ENCODE measurements around the gene TRDMT1. TPM values are rescaled to one million over a fixed set of nuclear protein-coding genes. Genes with fewer than 3 reads are reported as not detected.

The TRDMT1 gene
- total RNA-seq, 5 donors from 2014 or later (not counting 1 experiment from before 2014, with no cell fraction given), result 14.1 to 22.6 (median 20.5) TPM

GRCh38 chr10:17101257-17101909 lies 100.1 kb downstream of the TRDMT1 start:
- ATAC-seq (replicated peaks in 1 of 4) (no peak), DNase-seq (no peak)
- ChIA-PET CTCF (interaction anchor here in 1 of 2 donors (0.6 kb wide), 1 partner anchor 1349 kb away, joined by 3 read pairs; no protein-coding TSS in a partner anchor), POLR2A (no interaction called here)
- no peaks in the 10 kb centered on the region for H3K4me1 ChIP-seq (ENCODE audit: control insufficient read depth in 1 of 2, extremely low read depth in 1 of 2, insufficient read depth in 2 of 2, low read length in 2 of 2)
- WGBS (ENCODE audit: insufficient coverage), result 100% methylated on average over 4 of the region's 7 CpGs
- H3K27me3 ChIP-seq (replicated peaks in 1 of 2; ENCODE audit: control insufficient read depth in 2 of 2, extremely low read depth in 1 of 2, insufficient read depth in 2 of 2, low read length in 1 of 2), result no peaks in the 10 kb centered on the region
- peaks cover 5 to 6% of the 10 kb centered on the region in 2 donors for H3K36me3 ChIP-seq (ENCODE audit: control insufficient read depth in 2 of 2, extremely low read depth in 1 of 2, insufficient read depth in 1 of 2, low read length in 1 of 2)
- H3K4me3 ChIP-seq (ENCODE audit: control insufficient read depth in 1 of 2, extremely low read depth in 1 of 2, low read length in 1 of 2), result no peak overlapping the region
- H3K4me1 Mint-ChIP-seq, result no peaks in the 10 kb centered on the region
- H3K27ac Mint-ChIP-seq, result peak overlapping the region in 1 of 2 donors; percentile 2
- H3K9me3 ChIP-seq, result no peaks in the 10 kb centered on the region
- no peak overlapping the region for H3K27ac ChIP-seq (ENCODE audit: low read length)
- H3K36me3 Mint-ChIP-seq, result peaks cover 29% of the 10 kb centered on the region
- H3K4me3 Mint-ChIP-seq, result no peak overlapping the region
- H3K27me3 Mint-ChIP-seq, result no peaks in the 10 kb centered on the region
- no peaks in the 10 kb centered on the region for H3K9me3 Mint-ChIP-seq

GRCh38 chr10:17100586-17100985 lies 100.9 kb downstream of the TRDMT1 start:
- Histone ChIP-seq H3K9me3 (no peaks in the 10 kb centered on the region), H3K27me3 (replicated peaks in 1 of 2; ENCODE audit: control insufficient read depth in 2 of 2, extremely low read depth in 1 of 2, insufficient read depth in 2 of 2, low read length in 1 of 2) (no peaks in the 10 kb centered on the region), H3K27ac (ENCODE audit: low read length) (no peak overlapping the region), H3K4me1 (ENCODE audit: control insufficient read depth in 1 of 2, extremely low read depth in 1 of 2, insufficient read depth in 2 of 2, low read length in 2 of 2) (no peaks in the 10 kb centered on the region), H3K36me3 (ENCODE audit: control insufficient read depth in 2 of 2, extremely low read depth in 1 of 2, insufficient read depth in 1 of 2, low read length in 1 of 2) (peaks cover 5 to 6% of the 10 kb centered on the region in 2 donors), H3K4me3 (ENCODE audit: control insufficient read depth in 1 of 2, extremely low read depth in 1 of 2, low read length in 1 of 2) (no peak overlapping the region)
- no peak for DNase-seq
- WGBS (ENCODE audit: insufficient coverage), result 87% methylated on average over 5 of the region's 9 CpGs
- ChIA-PET CTCF (no interaction called here), POLR2A (no interaction called here)
- H3K4me3 Mint-ChIP-seq, result no peak overlapping the region
- H3K27ac Mint-ChIP-seq, result peak overlapping the region in 1 of 2 donors; percentile 7
- H3K27me3 Mint-ChIP-seq, result no peaks in the 10 kb centered on the region
- no peaks in the 10 kb centered on the region for H3K9me3 Mint-ChIP-seq
- H3K4me1 Mint-ChIP-seq, result no peaks in the 10 kb centered on the region
- ATAC-seq (replicated peaks in 1 of 4), result no peak
- peaks cover 35% of the 10 kb centered on the region for H3K36me3 Mint-ChIP-seq

- no peak overlapping the region for H3K4me3 Mint-ChIP-seq
These were observed 103.5 kb downstream of the TRDMT1 start for GRCh38 chr10:17098012-17098411.

More at GRCh38 chr10:17098012-17098411, 103.5 kb downstream of the TRDMT1 start:
- DNase-seq (no peak), ATAC-seq (replicated peaks in 1 of 4) (no peak)
- Histone ChIP-seq H3K4me3 (ENCODE audit: control insufficient read depth in 1 of 2, extremely low read depth in 1 of 2, low read length in 1 of 2) (no peak overlapping the region), H3K27ac (ENCODE audit: low read length) (no peak overlapping the region), H3K9me3 (no peaks in the 10 kb centered on the region), H3K4me1 (ENCODE audit: control insufficient read depth in 1 of 2, extremely low read depth in 1 of 2, insufficient read depth in 2 of 2, low read length in 2 of 2) (no peaks in the 10 kb centered on the region), H3K36me3 (ENCODE audit: control insufficient read depth in 2 of 2, extremely low read depth in 1 of 2, insufficient read depth in 1 of 2, low read length in 1 of 2) (no peaks in the 10 kb centered on the region), H3K27me3 (replicated peaks in 1 of 2; ENCODE audit: control insufficient read depth in 2 of 2, extremely low read depth in 1 of 2, insufficient read depth in 2 of 2, low read length in 1 of 2) (no peaks in the 10 kb centered on the region)
- POLR2A ChIA-PET, result no interaction called here
- Mint-ChIP-seq H3K27me3 (no peaks in the 10 kb centered on the region), H3K4me1 (no peaks in the 10 kb centered on the region), H3K27ac (no peak overlapping the region), H3K36me3 (peaks cover 26% of the 10 kb centered on the region), H3K9me3 (peaks cover 0 to 6% (median 0%) of the 10 kb centered on the region in 3 donors)
- 88% methylated on average over 1 of the region's 3 CpGs for WGBS (ENCODE audit: insufficient coverage)
- CTCF ChIA-PET, result no interaction called here

Other genes starting within 250 kb of the TRDMT1 start
- 10 to 100 TPM in 1 of 5 donors, 1 to 10 TPM in 4; 6.3 to 11.4 (median 8.6) TPM for gene CUBN, start 71.9 kb downstream of the TRDMT1 start, total RNA-seq
- gene VIM, start 26.6 kb upstream of the TRDMT1 start, total RNA-seq, result 1,000 to 10,000 TPM in 4 of 5 donors, 100 to 1,000 TPM in 1; 704 to 1,632 (median 1,212) TPM

Data from T-cell (primary cell).